ENCODE measurements around the gene RNF157.

The RNF157 gene

GRCh38 chr17:76250141-76250540 is 9.8 kb upstream of the RNF157 start (continued):
- TF ChIP-seq KLF10 (tag by site-specific recombination; IDR thresholded peaks at IDR 0.05): no peak
- TF ChIP-seq BCL6B (tag by site-specific recombination; IDR thresholded peaks at IDR 0.05): no peak
- TF ChIP-seq SALL2 (tag by site-specific recombination; IDR thresholded peaks at IDR 0.05; ENCODE audit: borderline replicate concordance): no peak
- no peak for TF ChIP-seq ZNF148 (tag by site-specific recombination; IDR thresholded peaks at IDR 0.05; ENCODE audit: borderline replicate concordance)
- TF ChIP-seq ZNF292 (tag by site-specific recombination; IDR thresholded peaks at IDR 0.05; ENCODE audit: borderline replicate concordance, low read depth): no peak
- no peak for TF ChIP-seq ZNF324 (tag by site-specific recombination; IDR thresholded peaks at IDR 0.05)
- no peak for TF ChIP-seq ZBTB8A (tag by site-specific recombination; IDR thresholded peaks at IDR 0.05)

GRCh38 chr17:76248013-76248782 is 7.9 kb upstream of the RNF157 start:
- ChIA-PET CTCF (interaction anchor here (0.7 to 1.4 kb wide), 3 partner anchors 12 to 235 kb away, joined by 3 to 4 read pairs (median 3); no protein-coding TSS in a partner anchor), POLR2A (interaction anchor here (0.6 to 0.7 kb wide), 2 partner anchors 16 to 18 kb away, joined by 3 read pairs; no protein-coding TSS in a partner anchor)
- Histone ChIP-seq H3K4me3 (ENCODE audit: low read depth, low read length) (no peak overlapping the region), H3K9me3 (ENCODE audit: control insufficient read depth, insufficient read depth, low read depth, low read length) (no peaks in the 10 kb centered on the region), H3K4me1 (ENCODE audit: control insufficient read depth, insufficient read depth, low read length) (0 out of 2 replicates have a peak, but pooled peaks cover 4% of the 10 kb centered on the region), H3K27ac (ENCODE audit: extremely low read depth, low read depth, low read length) (no peak overlapping the region), H3K36me3 (ENCODE audit: control insufficient read depth in 2 of 2, insufficient read depth in 1 of 2, low read length in 2 of 2) (no peaks in the 10 kb centered on the region)
- TF ChIP-seq ZBTB49 (tag by site-specific recombination; IDR thresholded peaks at IDR 0.05; ENCODE audit: low read depth) (no peak), ZNF560 (tag by site-specific recombination; IDR thresholded peaks at IDR 0.05; ENCODE audit: borderline replicate concordance) (no peak), ZNF404 (tag by site-specific recombination; IDR thresholded peaks at IDR 0.05) (no peak), ZNF148 (tag by site-specific recombination; IDR thresholded peaks at IDR 0.05; ENCODE audit: borderline replicate concordance) (no peak), KLF16 (tag by site-specific recombination; IDR thresholded peaks at IDR 0.05) (peak; percentile 44; the same call in 1 of the 2 replicates), ZNF530 (tag by site-specific recombination; IDR thresholded peaks at IDR 0.05; ENCODE audit: low read depth) (peak; percentile 82; the same call in 1 of the 2 replicates), ZBTB17 (tag by site-specific recombination; IDR thresholded peaks at IDR 0.05) (peak; percentile 30; the same call in 1 of the 2 replicates)

Measured in HEK293 (cell line).